NCI-H2227 (cell line): ENCODE data around the gene ZNF175.
A peak's percentile ranks its signal among the peaks of the same experiment; 100 is the strongest.

ENCODE experiments used
- DNase-seq: peaks from one replicate; lab custom pipeline; 2025; ENCODE audit not compliant: unreplicated experiment; lab: John Stamatoyannopoulos, UW

The ZNF175 gene

GRCh38 chr19:51549533-51550324, 21.4 kb upstream of the ZNF175 start:
- no peak for DNase-seq

- DNase-seq = no peak
These were observed 20.0 kb upstream of the ZNF175 start for GRCh38 chr19:51550848-51551672.

GRCh38 chr19:51551673-51552432, 19.2 kb upstream of the ZNF175 start:
- DNase-seq = no peak

- no peak for DNase-seq
These were observed 18.5 kb upstream of the ZNF175 start for GRCh38 chr19:51552608-51552995.

GRCh38 chr19:51552996-51553725, 17.9 kb upstream of the ZNF175 start:
- peak; percentile 15 for DNase-seq

GRCh38 chr19:51559240-51559639, 11.8 kb upstream of the ZNF175 start:
- DNase-seq = no peak

GRCh38 chr19:51560339-51560738, 10.7 kb upstream of the ZNF175 start:
- no peak for DNase-seq

GRCh38 chr19:51564791-51565190, 6.3 kb upstream of the ZNF175 start:
- no peak for DNase-seq

GRCh38 chr19:51565583-51565982, 5.5 kb upstream of the ZNF175 start:
- DNase-seq = no peak

- no peak for DNase-seq
These were observed 4.5 kb upstream of the ZNF175 start for GRCh38 chr19:51566489-51567100.

GRCh38 chr19:51567583-51567982, 3.5 kb upstream of the ZNF175 start:
- no peak for DNase-seq

- DNase-seq = no peak
These were observed 2.6 kb upstream of the ZNF175 start for GRCh38 chr19:51568456-51568855.

- DNase-seq = no peak
These were observed 516 bp downstream of the ZNF175 start for GRCh38 chr19:51571599-51571998.

GRCh38 chr19:51572410-51572809, 1.3 kb downstream of the ZNF175 start:
- DNase-seq = no peak

GRCh38 chr19:51572908-51573307, 1.8 kb downstream of the ZNF175 start:
- no peak for DNase-seq

- no peak for DNase-seq
These were observed 2.2 kb downstream of the ZNF175 start for GRCh38 chr19:51573331-51573730.

- no peak for DNase-seq
These were observed 5.8 kb downstream of the ZNF175 start for GRCh38 chr19:51576850-51577249.

- no peak for DNase-seq
These were observed 15.1 kb downstream of the ZNF175 start for GRCh38 chr19:51586103-51586728.

- no peak for DNase-seq
These were observed 15.7 kb downstream of the ZNF175 start for GRCh38 chr19:51586799-51587198.
